Measurements from ENCODE around the gene BRPF1. TPM values are rescaled to one million over a fixed set of nuclear protein-coding genes. Genes with fewer than 3 reads are reported as not detected.

BRPF1 gene
- total and polyA plus RNA-seq, 2 experiments from 2014 or later = 8.0 to 24.7 TPM

- ATAC-seq = peak; percentile 63
- H3K36me3 ChIP-seq (ENCODE audit: insufficient read depth) = no peaks in the 10 kb centered on the region
- peak; percentile 93 for DNase-seq (ENCODE audit: low spot score)
- Mint-ChIP-seq H3K4me3 (peak overlapping the region; percentile 68), H3K27ac (peak overlapping the region; percentile 52; the same call in 1 of the 2 replicates), H3K27me3 (ENCODE audit: insufficient read depth, low read depth, poor library complexity) (peaks cover 6% of the 10 kb centered on the region), H3K9me3 (no peaks in the 10 kb centered on the region), H3K4me1 (peaks cover 26% of the 10 kb centered on the region), H3K36me3 (ENCODE audit: low read depth) (no peaks in the 10 kb centered on the region; the same call in 2 of the 3 replicates)
- TF ChIP-seq POLR2AphosphoS5 (IDR thresholded peaks at IDR 0.05; ENCODE audit: low read depth) (no peak), ZNF462 (CRISPR knock-in tag; IDR thresholded peaks at IDR 0.05) (no peak), ZNF331 (CRISPR knock-in tag; IDR thresholded peaks at IDR 0.05; ENCODE audit: low read depth) (no peak), ETS1 (IDR thresholded peaks at IDR 0.05) (no peak), CREB1 (CRISPR knock-in tag; IDR thresholded peaks at IDR 0.05; ENCODE audit: low read depth) (peak; percentile 82), JUNB (IDR thresholded peaks at IDR 0.05; ENCODE audit: unreplicated experiment) (no peak), EZH2 (IDR thresholded peaks at IDR 0.05; ENCODE audit: low read depth, unreplicated experiment) (no peak), ZNF114 (CRISPR knock-in tag; IDR thresholded peaks at IDR 0.05) (no peak), EZH2phosphoT487 (IDR thresholded peaks at IDR 0.05; ENCODE audit: unreplicated experiment) (no peak), NANOG (IDR thresholded peaks at IDR 0.05; ENCODE audit: borderline replicate concordance) (no peak), STAT1 (IDR thresholded peaks at IDR 0.05; ENCODE audit: unreplicated experiment) (no peak), CTCF (conservative IDR thresholded peaks at IDR 0.05; ENCODE audit: low read depth in 2 of 2) (peak; percentile 93), REST (IDR thresholded peaks at IDR 0.05; ENCODE audit: unreplicated experiment) (no peak)
- H3K4me2 ChIP-seq = peak overlapping the region; percentile 70
- peak overlapping the region; percentile 45 for H3K4me3 ChIP-seq
- peaks cover 7% of the 10 kb centered on the region for H3K4me1 ChIP-seq (ENCODE audit: insufficient read depth)
- H2AFZ ChIP-seq = peak overlapping the region; percentile 48; the same call in 1 of the 2 replicates
- H4K20me1 ChIP-seq (replicated peaks; ENCODE audit: insufficient read depth) = no peaks in the 10 kb centered on the region
- no peaks in the 10 kb centered on the region for H3K27me3 ChIP-seq (ENCODE audit: insufficient read depth)
- no peaks in the 10 kb centered on the region for H3K9me2 ChIP-seq (ENCODE audit: insufficient read depth)
- H3K27ac ChIP-seq (ENCODE audit: low read depth) = no peak overlapping the region
- H3K79me2 ChIP-seq (replicated peaks; ENCODE audit: insufficient read depth) = peaks cover 4% of the 10 kb centered on the region
- 0 out of 2 replicates have a peak, but pooled peaks cover 8% of the 10 kb centered on the region for H3F3A ChIP-seq (replicated peaks; ENCODE audit: low read depth)
Observed at GRCh38 chr3:9727041-9727595, 4.4 kb upstream of the BRPF1 start.
